ENCODE measurements around the gene STK17B.
"Not testable (repeated sequence)": the region's sequence is repeated elsewhere in the genome, so short reads cannot be mapped to it uniquely, and the experiment has no call there.

STK17B gene

GRCh38 chr2:196205011-196205766, 33.8 kb upstream of the STK17B start:
- H3K4me3 ChIP-seq (ENCODE audit: low read length in 2 of 2), result no peak overlapping the region
- H3K9me3 ChIP-seq (ENCODE audit: control insufficient read depth in 2 of 2, low read length in 2 of 2), result no peaks in the 10 kb centered on the region
- H3K36me3 ChIP-seq (ENCODE audit: control insufficient read depth in 2 of 2, insufficient read depth in 2 of 2, low read length in 2 of 2), result no peaks in the 10 kb centered on the region
- no peak overlapping the region for H3K27ac ChIP-seq (ENCODE audit: low read length)
- H3K27me3 ChIP-seq (ENCODE audit: control insufficient read depth in 1 of 2, insufficient read depth in 2 of 2, low read length in 2 of 2), result no peaks in the 10 kb centered on the region
- no peaks in the 10 kb centered on the region for H3K4me1 ChIP-seq (ENCODE audit: control insufficient read depth, insufficient read depth, low read length)
- H3K9ac ChIP-seq (ENCODE audit: low read length in 2 of 2), result no peak overlapping the region

GRCh38 chr2:196201229-196202009, 30.0 kb upstream of the STK17B start:
- no peak overlapping the region for H3K4me3 ChIP-seq (ENCODE audit: low read length in 2 of 2)
- no peaks in the 10 kb centered on the region for H3K27me3 ChIP-seq (ENCODE audit: control insufficient read depth in 1 of 2, insufficient read depth in 2 of 2, low read length in 2 of 2)
- no peaks in the 10 kb centered on the region for H3K9me3 ChIP-seq (ENCODE audit: control insufficient read depth in 2 of 2, low read length in 2 of 2)
- H3K27ac ChIP-seq (ENCODE audit: low read length), result no peak overlapping the region
- H3K36me3 ChIP-seq (ENCODE audit: control insufficient read depth in 2 of 2, insufficient read depth in 2 of 2, low read length in 2 of 2), result no peaks in the 10 kb centered on the region
- H3K9ac ChIP-seq (ENCODE audit: low read length in 2 of 2), result no peak overlapping the region
- H3K4me1 ChIP-seq (ENCODE audit: control insufficient read depth, insufficient read depth, low read length), result no peaks in the 10 kb centered on the region

- no peaks in the 10 kb centered on the region for H3K4me1 ChIP-seq (ENCODE audit: control insufficient read depth, insufficient read depth, low read length)
- H3K9me3 ChIP-seq (ENCODE audit: control insufficient read depth in 2 of 2, low read length in 2 of 2), result no peaks in the 10 kb centered on the region
- H3K27me3 ChIP-seq (ENCODE audit: control insufficient read depth in 1 of 2, insufficient read depth in 2 of 2, low read length in 2 of 2), result no peaks in the 10 kb centered on the region
- no peak overlapping the region for H3K9ac ChIP-seq (ENCODE audit: low read length in 2 of 2)
- no peaks in the 10 kb centered on the region for H3K36me3 ChIP-seq (ENCODE audit: control insufficient read depth in 2 of 2, insufficient read depth in 2 of 2, low read length in 2 of 2)
- H3K27ac ChIP-seq (ENCODE audit: low read length), result no peak overlapping the region
- H3K4me3 ChIP-seq (ENCODE audit: low read length in 2 of 2), result no peak overlapping the region
Observed at GRCh38 chr2:196200557-196200956, 29.2 kb upstream of the STK17B start.

- Histone ChIP-seq H3K27me3 (ENCODE audit: control insufficient read depth in 1 of 2, insufficient read depth in 2 of 2, low read length in 2 of 2) (no peaks in the 10 kb centered on the region), H3K9me3 (ENCODE audit: control insufficient read depth in 2 of 2, low read length in 2 of 2) (no peaks in the 10 kb centered on the region), H3K36me3 (ENCODE audit: control insufficient read depth in 2 of 2, insufficient read depth in 2 of 2, low read length in 2 of 2) (no peaks in the 10 kb centered on the region), H3K9ac (ENCODE audit: low read length in 2 of 2) (no peak overlapping the region), H3K27ac (ENCODE audit: low read length) (no peak overlapping the region), H3K4me3 (ENCODE audit: low read length in 2 of 2) (no peak overlapping the region), H3K4me1 (ENCODE audit: control insufficient read depth, insufficient read depth, low read length) (no peaks in the 10 kb centered on the region)
Observed at GRCh38 chr2:196195758-196196157, 24.4 kb upstream of the STK17B start.

GRCh38 chr2:196195302-196195701, 23.9 kb upstream of the STK17B start:
- no peak overlapping the region for H3K9ac ChIP-seq (ENCODE audit: low read length in 2 of 2)

GRCh38 chr2:196191541-196191940, 20.2 kb upstream of the STK17B start:
- no peaks in the 10 kb centered on the region for H3K27me3 ChIP-seq (ENCODE audit: control insufficient read depth in 1 of 2, insufficient read depth in 2 of 2, low read length in 2 of 2)
- H3K9ac ChIP-seq (ENCODE audit: low read length in 2 of 2), result no peak overlapping the region
- H3K27ac ChIP-seq (ENCODE audit: low read length), result no peak overlapping the region
- no peaks in the 10 kb centered on the region for H3K9me3 ChIP-seq (ENCODE audit: control insufficient read depth in 2 of 2, low read length in 2 of 2)
- no peak overlapping the region for H3K4me3 ChIP-seq (ENCODE audit: low read length in 2 of 2)
- no peaks in the 10 kb centered on the region for H3K36me3 ChIP-seq (ENCODE audit: control insufficient read depth in 2 of 2, insufficient read depth in 2 of 2, low read length in 2 of 2)
- H3K4me1 ChIP-seq (ENCODE audit: control insufficient read depth, insufficient read depth, low read length), result no peaks in the 10 kb centered on the region

More at GRCh38 chr2:196195302-196195701, 23.9 kb upstream of the STK17B start:
- Histone ChIP-seq H3K27me3 (ENCODE audit: control insufficient read depth in 1 of 2, insufficient read depth in 2 of 2, low read length in 2 of 2) (no peaks in the 10 kb centered on the region), H3K36me3 (ENCODE audit: control insufficient read depth in 2 of 2, insufficient read depth in 2 of 2, low read length in 2 of 2) (no peaks in the 10 kb centered on the region), H3K4me1 (ENCODE audit: control insufficient read depth, insufficient read depth, low read length) (no peaks in the 10 kb centered on the region), H3K9me3 (ENCODE audit: control insufficient read depth in 2 of 2, low read length in 2 of 2) (no peaks in the 10 kb centered on the region), H3K4me3 (ENCODE audit: low read length in 2 of 2) (no peak overlapping the region), H3K27ac (ENCODE audit: low read length) (no peak overlapping the region)

GRCh38 chr2:196187898-196188458, 16.6 kb upstream of the STK17B start:
- Histone ChIP-seq H3K9me3 (ENCODE audit: control insufficient read depth in 2 of 2, low read length in 2 of 2) (no peaks in the 10 kb centered on the region), H3K4me3 (ENCODE audit: low read length in 2 of 2) (no peak overlapping the region), H3K36me3 (ENCODE audit: control insufficient read depth in 2 of 2, insufficient read depth in 2 of 2, low read length in 2 of 2) (no peaks in the 10 kb centered on the region), H3K27me3 (ENCODE audit: control insufficient read depth in 1 of 2, insufficient read depth in 2 of 2, low read length in 2 of 2) (no peaks in the 10 kb centered on the region), H3K4me1 (ENCODE audit: control insufficient read depth, insufficient read depth, low read length) (no peaks in the 10 kb centered on the region), H3K9ac (ENCODE audit: low read length in 2 of 2) (no peak overlapping the region), H3K27ac (ENCODE audit: low read length) (no peak overlapping the region)

GRCh38 chr2:196187175-196187700, 15.9 kb upstream of the STK17B start:
- H3K9ac ChIP-seq (ENCODE audit: low read length in 2 of 2); H3K27ac ChIP-seq (ENCODE audit: low read length); H3K36me3 ChIP-seq (ENCODE audit: control insufficient read depth in 2 of 2, insufficient read depth in 2 of 2, low read length in 2 of 2); H3K9me3 ChIP-seq (ENCODE audit: control insufficient read depth in 2 of 2, low read length in 2 of 2); H3K27me3 ChIP-seq (ENCODE audit: control insufficient read depth in 1 of 2, insufficient read depth in 2 of 2, low read length in 2 of 2); H3K4me3 ChIP-seq (ENCODE audit: low read length in 2 of 2); H3K4me1 ChIP-seq (ENCODE audit: control insufficient read depth, insufficient read depth, low read length): not testable (repeated sequence)

GRCh38 chr2:196186266-196186980, 15.0 kb upstream of the STK17B start:
- H3K9ac ChIP-seq (ENCODE audit: low read length in 2 of 2), result no peak overlapping the region
- no peak overlapping the region for H3K27ac ChIP-seq (ENCODE audit: low read length)
- H3K27me3 ChIP-seq (ENCODE audit: control insufficient read depth in 1 of 2, insufficient read depth in 2 of 2, low read length in 2 of 2), result no peaks in the 10 kb centered on the region
- no peaks in the 10 kb centered on the region for H3K36me3 ChIP-seq (ENCODE audit: control insufficient read depth in 2 of 2, insufficient read depth in 2 of 2, low read length in 2 of 2)
- no peaks in the 10 kb centered on the region for H3K9me3 ChIP-seq (ENCODE audit: control insufficient read depth in 2 of 2, low read length in 2 of 2)
- H3K4me1 ChIP-seq (ENCODE audit: control insufficient read depth, insufficient read depth, low read length), result no peaks in the 10 kb centered on the region
- no peak overlapping the region for H3K4me3 ChIP-seq (ENCODE audit: low read length in 2 of 2)

- Histone ChIP-seq H3K27ac (ENCODE audit: low read length) (no peak overlapping the region), H3K36me3 (ENCODE audit: control insufficient read depth in 2 of 2, insufficient read depth in 2 of 2, low read length in 2 of 2) (no peaks in the 10 kb centered on the region), H3K9ac (ENCODE audit: low read length in 2 of 2) (no peak overlapping the region), H3K4me3 (ENCODE audit: low read length in 2 of 2) (no peak overlapping the region), H3K27me3 (ENCODE audit: control insufficient read depth in 1 of 2, insufficient read depth in 2 of 2, low read length in 2 of 2) (no peaks in the 10 kb centered on the region), H3K4me1 (ENCODE audit: control insufficient read depth, insufficient read depth, low read length) (no peaks in the 10 kb centered on the region), H3K9me3 (ENCODE audit: control insufficient read depth in 2 of 2, low read length in 2 of 2) (no peaks in the 10 kb centered on the region)
Observed at GRCh38 chr2:196184921-196185320, 13.5 kb upstream of the STK17B start.
